NCI-H446 treated with DMSO at 0.1 percent for 48 hours (cell line): ENCODE measurements around the gene TMC6.
A peak's percentile ranks its signal among the peaks of the same experiment; 100 is the strongest.
"Not testable (repeated sequence)": the region's sequence is repeated elsewhere in the genome, so short reads cannot be mapped to it uniquely, and the experiment has no call there.

Source experiments
- DNase-seq: peaks from one replicate; lab custom pipeline; 2025; lab: John Stamatoyannopoulos, UW

Gene TMC6

GRCh38 chr17:78110363-78111015, 18.1 kb downstream of the TMC6 start:
- no peak for DNase-seq

GRCh38 chr17:78109489-78109761, 19.1 kb downstream of the TMC6 start:
- DNase-seq, result no peak

GRCh38 chr17:78108726-78109488, 19.6 kb downstream of the TMC6 start:
- peak; percentile 32 for DNase-seq

GRCh38 chr17:78107976-78108725, 20.4 kb downstream of the TMC6 start:
- no peak for DNase-seq

GRCh38 chr17:78107457-78107856, 21.1 kb downstream of the TMC6 start:
- no peak for DNase-seq

GRCh38 chr17:78106211-78106610, 22.3 kb downstream of the TMC6 start:
- no peak for DNase-seq

- DNase-seq, result no peak
Observed at GRCh38 chr17:78105551-78105950, 23.0 kb downstream of the TMC6 start.

GRCh38 chr17:78105101-78105500, 23.5 kb downstream of the TMC6 start:
- DNase-seq, result no peak

- no peak for DNase-seq
Observed at GRCh38 chr17:78104540-78104941, 24.0 kb downstream of the TMC6 start.

GRCh38 chr17:78103311-78103710, 25.2 kb downstream of the TMC6 start:
- DNase-seq, result no peak

GRCh38 chr17:78101542-78101941, 27.0 kb downstream of the TMC6 start:
- DNase-seq, result no peak

- no peak for DNase-seq
Observed at GRCh38 chr17:78101112-78101511, 27.4 kb downstream of the TMC6 start.

- no peak for DNase-seq
Observed at GRCh38 chr17:78096093-78096492, 32.5 kb downstream of the TMC6 start.

- no peak for DNase-seq
Observed at GRCh38 chr17:78095035-78095434, 33.5 kb downstream of the TMC6 start.

GRCh38 chr17:78092794-78093324, 35.7 kb downstream of the TMC6 start:
- DNase-seq, result no peak

GRCh38 chr17:78089576-78090281, 38.8 kb downstream of the TMC6 start:
- no peak for DNase-seq

- DNase-seq, result no peak
Observed at GRCh38 chr17:78088529-78088928, 40.0 kb downstream of the TMC6 start.

- DNase-seq, result no peak
Observed at GRCh38 chr17:78086740-78087139, 41.8 kb downstream of the TMC6 start.

GRCh38 chr17:78082988-78083387, 45.6 kb downstream of the TMC6 start:
- DNase-seq, result no peak

GRCh38 chr17:78082355-78082872, 46.1 kb downstream of the TMC6 start:
- not testable (repeated sequence) for DNase-seq

- DNase-seq, result no peak
Observed at GRCh38 chr17:78081551-78081950, 47.0 kb downstream of the TMC6 start.

GRCh38 chr17:78079253-78079652, 49.3 kb downstream of the TMC6 start:
- DNase-seq, result no peak
